Loucy (cell line): ENCODE results near the gene ATP1A1.

ENCODE experiments used
- H2AFZ ChIP-seq: fragments of 200-600 bp; sonication (generic); 2 replicates; pipeline ENCODE4 v1.6.0; 2016; ENCODE audit warnings: antibody characterized with exemption, mild to moderate bottlenecking, low read length, moderate library complexity
- H3F3A ChIP-seq: fragments of 200-600 bp; 2 replicates; pipeline ENCODE4 v1.6.0; 2016; ENCODE audit warnings: antibody characterized with exemption, low read depth, mild to moderate bottlenecking
- H3K27me3 ChIP-seq: fragments of 200-600 bp; sonication (generic); 2 replicates; pipeline ENCODE4 v1.6.1; 2014; ENCODE audit warnings: low read length, mild to moderate bottlenecking; ENCODE audit not compliant: insufficient read depth, poor library complexity, severe bottlenecking
- H3K36me3 ChIP-seq: fragments of 200-600 bp; sonication (generic); 2 replicates; pipeline ENCODE4 v1.6.1; 2016; ENCODE audit warnings: low read length; ENCODE audit not compliant: insufficient read depth
- H3K4me1 ChIP-seq: fragments of 200-600 bp; sonication (generic); 2 replicates; pipeline ENCODE4 v1.5.1; 2014; ENCODE audit warnings: low read length, mild to moderate bottlenecking; ENCODE audit not compliant: insufficient read depth, poor library complexity, severe bottlenecking
- H3K4me2 ChIP-seq: fragments of 200-600 bp; sonication (generic); 2 replicates; pipeline ENCODE4 v1.6.0; 2014; ENCODE audit warnings: antibody characterized with exemption, low read length, low read depth, mild to moderate bottlenecking; ENCODE audit not compliant: poor library complexity, severe bottlenecking
- H3K4me3 ChIP-seq: fragments of 200-600 bp; sonication (generic); 2 replicates; pipeline ENCODE4 v1.5.1; 2014; ENCODE audit warnings: low read length, mild to moderate bottlenecking, mixed read lengths; ENCODE audit not compliant: poor library complexity, severe bottlenecking
- H3K79me2 ChIP-seq: fragments of 200-600 bp; sonication (generic); 2 replicates; pipeline ENCODE4 v1.6.1; 2014; ENCODE audit warnings: low read length; ENCODE audit not compliant: insufficient read depth
- H3K9ac ChIP-seq: fragments of 200-600 bp; sonication (generic); 2 replicates; pipeline ENCODE4 v1.6.0; 2014; ENCODE audit warnings: mild to moderate bottlenecking, low read depth, low read length, moderate library complexity; ENCODE audit not compliant: poor library complexity, severe bottlenecking
- H3K9me2 ChIP-seq: fragments of 200-600 bp; sonication (generic); replicated peaks from 2 replicates; pipeline ENCODE4 v1.6.1; 2016; ENCODE audit warnings: low read depth, low read length, mixed read lengths
- H3K9me3 ChIP-seq: fragments of 200-600 bp; sonication (generic); 2 replicates; pipeline ENCODE4 v1.6.1; 2014; ENCODE audit warnings: mild to moderate bottlenecking, antibody characterized with exemption, low read length, low read depth; ENCODE audit not compliant: insufficient read depth
- H4K20me1 ChIP-seq: fragments of 200-600 bp; sonication (generic); 2 replicates; pipeline ENCODE4 v1.6.0; 2014; ENCODE audit warnings: antibody characterized with exemption, low read length, mild to moderate bottlenecking; ENCODE audit not compliant: insufficient read depth, poor library complexity, severe bottlenecking
- EZH2phosphoT487 ChIP-seq: fragments of 200-600 bp; IDR thresholded peaks from 2 replicates; pipeline ENCODE4 v1.6.1; 2018; ENCODE audit warnings: antibody characterized with exemption, mild to moderate bottlenecking, moderate library complexity, borderline replicate concordance
- TF ChIP-seq, protein P1 (sequence below): fragments of 200-600 bp; sonication (generic); conservative IDR thresholded peaks from 2 replicates; pipeline ENCODE4 v1.5.1; 2014; ENCODE audit warnings: mild to moderate bottlenecking, antibody characterized with exemption, low read length

ATP1A1 gene

DNA sequence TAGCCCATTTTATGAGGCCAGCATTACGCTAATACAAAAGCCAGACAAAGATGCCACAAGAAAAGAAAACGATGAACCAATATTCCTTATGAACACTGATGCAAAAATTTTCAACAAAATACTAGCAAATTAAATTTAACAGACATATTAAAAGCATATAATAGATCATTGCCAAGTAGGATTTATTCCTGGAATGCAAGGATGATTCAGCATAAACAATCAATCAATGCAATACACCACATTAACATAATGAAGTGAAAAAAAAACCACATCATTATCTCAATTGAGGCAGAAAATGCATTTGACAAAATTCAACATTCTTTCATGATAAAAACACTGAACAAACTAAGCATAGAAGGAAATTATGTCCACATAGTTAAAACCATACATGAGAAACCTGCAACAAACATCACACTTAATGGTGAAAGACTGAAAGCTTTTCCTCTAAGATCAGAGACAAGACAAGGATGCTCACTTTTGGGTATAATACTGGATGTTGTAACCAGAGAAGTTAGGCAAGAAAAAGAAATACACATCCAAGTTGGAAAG lies 22.9 kb upstream of the ATP1A1 start:
- Histone ChIP-seq H2AFZ (no peak overlapping the region), H4K20me1 (no peaks in the 10 kb centered on the region), H3K9me2 (no peaks in the 10 kb centered on the region), H3K4me2 (no peak overlapping the region), H3K79me2 (no peaks in the 10 kb centered on the region), H3K9me3 (no peaks in the 10 kb centered on the region), H3K9ac (no peak overlapping the region), H3K4me1 (no peaks in the 10 kb centered on the region), H3K27me3 (no peaks in the 10 kb centered on the region), H3K36me3 (no peaks in the 10 kb centered on the region), H3K4me3 (no peak overlapping the region), H3F3A (no peaks in the 10 kb centered on the region)
- TF ChIP-seq, protein P1, sequence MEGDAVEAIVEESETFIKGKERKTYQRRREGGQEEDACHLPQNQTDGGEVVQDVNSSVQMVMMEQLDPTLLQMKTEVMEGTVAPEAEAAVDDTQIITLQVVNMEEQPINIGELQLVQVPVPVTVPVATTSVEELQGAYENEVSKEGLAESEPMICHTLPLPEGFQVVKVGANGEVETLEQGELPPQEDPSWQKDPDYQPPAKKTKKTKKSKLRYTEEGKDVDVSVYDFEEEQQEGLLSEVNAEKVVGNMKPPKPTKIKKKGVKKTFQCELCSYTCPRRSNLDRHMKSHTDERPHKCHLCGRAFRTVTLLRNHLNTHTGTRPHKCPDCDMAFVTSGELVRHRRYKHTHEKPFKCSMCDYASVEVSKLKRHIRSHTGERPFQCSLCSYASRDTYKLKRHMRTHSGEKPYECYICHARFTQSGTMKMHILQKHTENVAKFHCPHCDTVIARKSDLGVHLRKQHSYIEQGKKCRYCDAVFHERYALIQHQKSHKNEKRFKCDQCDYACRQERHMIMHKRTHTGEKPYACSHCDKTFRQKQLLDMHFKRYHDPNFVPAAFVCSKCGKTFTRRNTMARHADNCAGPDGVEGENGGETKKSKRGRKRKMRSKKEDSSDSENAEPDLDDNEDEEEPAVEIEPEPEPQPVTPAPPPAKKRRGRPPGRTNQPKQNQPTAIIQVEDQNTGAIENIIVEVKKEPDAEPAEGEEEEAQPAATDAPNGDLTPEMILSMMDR = no peak
- no peak for TF ChIP-seq EZH2phosphoT487

DNA sequence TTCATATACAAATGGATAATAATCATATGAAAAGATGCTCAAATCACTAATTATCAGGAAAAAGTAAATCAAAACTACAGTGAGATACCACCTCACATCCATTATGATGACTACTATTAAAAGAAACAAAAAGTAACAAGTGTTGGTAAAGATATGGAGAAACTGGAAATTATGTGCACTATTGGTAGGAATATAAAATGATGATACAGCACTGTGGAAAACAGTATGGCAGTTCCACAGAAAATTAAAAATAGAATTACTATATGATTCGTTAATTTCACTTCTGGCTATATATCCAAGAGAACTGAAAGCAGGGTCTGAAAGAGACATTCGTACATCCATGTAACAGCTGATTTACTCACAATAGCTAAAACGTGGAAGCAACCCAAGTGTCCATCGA lies 21.1 kb upstream of the ATP1A1 start:
- no peaks in the 10 kb centered on the region for H3K9me2 ChIP-seq
- H3K4me1 ChIP-seq = no peaks in the 10 kb centered on the region
- H3K9ac ChIP-seq = no peak overlapping the region
- no peaks in the 10 kb centered on the region for H3F3A ChIP-seq
- no peaks in the 10 kb centered on the region for H3K36me3 ChIP-seq
- H3K79me2 ChIP-seq = no peaks in the 10 kb centered on the region
- no peak overlapping the region for H3K4me2 ChIP-seq
- no peak overlapping the region for H3K4me3 ChIP-seq
- no peaks in the 10 kb centered on the region for H3K9me3 ChIP-seq
- H3K27me3 ChIP-seq = no peaks in the 10 kb centered on the region
- H4K20me1 ChIP-seq = no peaks in the 10 kb centered on the region
- TF ChIP-seq, protein P1 = no peak
- no peak for TF ChIP-seq EZH2phosphoT487
- no peak overlapping the region for H2AFZ ChIP-seq

DNA sequence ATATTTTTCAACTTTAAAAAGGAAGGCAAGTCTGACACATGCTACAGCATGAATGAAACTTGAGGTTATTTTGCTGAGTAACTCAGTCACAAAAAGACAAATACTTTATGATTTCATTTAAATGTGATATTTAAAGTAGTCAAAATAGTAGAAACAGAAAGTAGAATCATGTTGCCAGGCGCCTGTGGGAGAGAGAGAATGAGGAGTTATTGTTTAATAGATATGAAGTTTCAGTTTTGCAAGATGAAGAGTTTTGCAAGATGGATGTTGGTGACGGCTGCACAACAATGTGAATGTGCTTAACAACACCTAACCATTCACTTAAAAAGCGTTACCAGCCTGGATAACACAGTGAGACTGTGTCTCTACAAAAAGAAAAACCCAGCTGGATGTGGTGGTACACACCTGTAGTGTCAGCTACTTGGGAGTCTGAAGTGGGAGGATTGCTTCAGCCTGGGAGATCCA lies 20.7 kb upstream of the ATP1A1 start:
- Histone ChIP-seq H3K9ac (no peak overlapping the region), H3K4me2 (no peak overlapping the region), H3K9me3 (no peaks in the 10 kb centered on the region), H3K79me2 (no peaks in the 10 kb centered on the region), H3K4me3 (no peak overlapping the region), H2AFZ (no peak overlapping the region), H3K36me3 (no peaks in the 10 kb centered on the region), H4K20me1 (no peaks in the 10 kb centered on the region), H3K9me2 (no peaks in the 10 kb centered on the region), H3K27me3 (no peaks in the 10 kb centered on the region), H3F3A (no peaks in the 10 kb centered on the region), H3K4me1 (no peaks in the 10 kb centered on the region)
- TF ChIP-seq, protein P1 = no peak
- TF ChIP-seq EZH2phosphoT487 = no peak
